Adrenal gland (tissue), 5 donors: ENCODE data around the gene EPSTI1.

Source experiments
- CTCF ChIP-seq, 6 experiments: fragments of 450-650 bp in 4 of 6; fragments of 200-600 bp in 2 of 6; sonication (generic) in 1 of 6; IDR thresholded peaks; 1 replicate in 5 of 6; 2 replicates in 1 of 6; pipeline versions ENCODE4 v1.5.1 to v1.8.0; 2016 to 2021; ENCODE audit warnings: antibody characterized with exemption in 6 of 6, mild to moderate bottlenecking in 2 of 6, moderate library complexity in 1 of 6
- POLR2A ChIP-seq, 2 donors: fragments of 450-650 bp; IDR thresholded peaks; one replicate each; pipeline ENCODE4 v1.6.1; 2017; ENCODE audit warnings: antibody characterized with exemption in 2 of 2, mild to moderate bottlenecking in 2 of 2, moderate library complexity in 1 of 2
- donor health status: DM: no; HTN: no; CAD: no.

GRCh38 chr13:42849200-42849599 is 142.8 kb downstream of the EPSTI1 start:
- no peak for TF ChIP-seq CTCF (IDR thresholded peaks at IDR 0.05)
- TF ChIP-seq POLR2A (IDR thresholded peaks at IDR 0.05) = no peak
